ENCODE data around the gene TIPARP.
"Not testable (repeated sequence)": the region's sequence is repeated elsewhere in the genome, so short reads cannot be mapped to it uniquely, and the experiment has no call there.

The TIPARP gene

GRCh38 chr3:156740581-156740980 lies 66.2 kb downstream of the TIPARP start:
- not testable (repeated sequence) for DNase-seq (ENCODE audit: low spot score)

DNA sequence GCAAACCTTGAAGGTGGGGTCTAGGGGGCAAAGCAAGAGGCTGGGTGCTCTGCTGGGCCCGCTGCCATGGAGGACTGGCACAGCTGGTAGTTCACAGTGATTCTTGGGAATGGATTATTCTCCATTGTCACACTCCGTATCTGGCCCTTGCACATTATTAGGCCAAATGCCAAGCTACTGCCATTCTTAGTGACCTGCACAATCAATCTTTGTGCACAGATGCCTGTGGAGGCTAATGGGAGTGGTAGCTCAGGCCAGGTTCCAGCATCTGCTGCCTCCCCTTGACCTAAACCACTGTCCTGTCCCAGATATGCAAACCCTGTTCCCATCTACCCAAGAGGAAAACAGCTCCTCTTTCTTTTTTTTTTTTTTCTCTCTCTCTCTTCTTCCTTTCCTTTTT lies 67.5 kb downstream of the TIPARP start:
- DNase-seq (ENCODE audit: low spot score) = no peak

DNA sequence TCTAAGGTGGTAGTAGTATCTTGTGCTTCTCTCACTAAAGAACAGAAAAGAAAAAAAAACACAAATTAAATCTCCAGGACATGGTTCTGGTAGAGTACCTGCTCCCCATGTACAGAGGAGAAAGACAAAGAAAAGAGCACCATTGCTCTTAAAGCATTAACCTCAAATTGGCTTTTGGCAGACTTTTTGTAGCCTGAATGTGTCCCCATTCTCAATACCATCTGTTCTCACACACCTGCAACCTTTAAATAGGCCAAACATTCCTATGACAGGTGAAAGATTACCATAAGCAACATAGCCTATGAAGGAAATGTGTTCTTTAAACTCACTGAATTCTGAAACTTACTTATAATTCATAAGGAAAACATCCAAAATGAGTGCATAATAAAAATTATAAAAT lies 68.0 kb downstream of the TIPARP start:
- no peak for DNase-seq (ENCODE audit: low spot score)

GRCh38 chr3:156743859-156744258 lies 69.5 kb downstream of the TIPARP start:
- DNase-seq (ENCODE audit: low spot score) = no peak

- DNase-seq (ENCODE audit: low spot score) = no peak
Measured at GRCh38 chr3:156744631-156745030, 70.2 kb downstream of the TIPARP start.

GRCh38 chr3:156745766-156746165 lies 71.4 kb downstream of the TIPARP start:
- DNase-seq (ENCODE audit: low spot score) = no peak

- DNase-seq (ENCODE audit: low spot score) = no peak
Measured at GRCh38 chr3:156747046-156747445, 72.7 kb downstream of the TIPARP start.

- DNase-seq (ENCODE audit: low spot score) = no peak
Measured at GRCh38 chr3:156749244-156749643, 74.9 kb downstream of the TIPARP start.

DNA sequence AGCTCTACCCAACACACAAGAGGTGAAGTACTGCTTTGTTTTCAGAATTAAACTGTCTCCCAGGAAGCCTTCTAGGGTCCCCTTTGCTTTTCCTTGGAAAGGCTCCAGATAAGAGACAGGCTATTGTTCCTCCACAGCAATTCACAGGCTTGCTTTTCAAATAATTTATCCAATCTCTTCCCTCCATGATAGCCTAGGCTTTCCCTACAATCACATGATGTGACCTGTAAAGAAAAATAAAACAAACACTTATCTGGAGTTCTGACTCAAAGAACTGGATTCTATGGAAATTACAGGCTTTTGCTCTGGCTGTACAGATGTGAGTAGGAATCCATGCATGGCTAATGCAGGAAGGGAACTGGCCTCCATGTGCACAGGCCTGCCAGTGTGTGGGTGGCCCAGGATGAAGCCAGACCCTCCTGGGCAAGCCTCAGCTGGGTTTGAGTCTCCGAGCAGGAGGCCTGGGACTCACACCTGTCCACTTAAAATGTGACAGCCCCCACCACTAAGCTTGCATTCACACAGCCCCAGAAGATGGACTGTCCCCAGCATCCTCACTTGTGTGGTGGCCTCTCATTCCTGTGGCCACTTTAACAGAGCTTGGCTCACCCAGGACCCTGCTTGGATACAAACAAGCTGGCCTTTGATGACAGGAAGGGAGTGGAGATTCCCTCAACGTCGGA lies 75.9 kb downstream of the TIPARP start:
- no peak for DNase-seq (ENCODE audit: low spot score)

DNA sequence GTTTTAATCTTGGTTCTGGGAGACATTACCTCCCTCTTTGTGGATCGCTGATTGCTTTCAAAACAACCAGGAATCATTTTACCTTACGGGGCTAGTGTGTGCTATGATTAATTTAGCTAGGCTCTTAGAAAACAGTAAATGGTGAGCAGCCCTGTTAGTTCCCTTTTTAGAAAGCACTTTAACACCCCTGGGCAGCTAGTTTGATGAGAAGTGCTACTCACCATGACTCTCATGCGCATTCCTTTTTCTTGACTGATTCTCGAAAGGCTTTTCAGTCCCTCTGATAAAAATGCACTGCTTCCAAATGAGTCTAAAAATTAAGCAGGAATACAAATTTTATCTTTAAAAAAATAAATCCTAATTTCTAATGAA lies 76.5 kb downstream of the TIPARP start:
- no peak for DNase-seq (ENCODE audit: low spot score)

DNA sequence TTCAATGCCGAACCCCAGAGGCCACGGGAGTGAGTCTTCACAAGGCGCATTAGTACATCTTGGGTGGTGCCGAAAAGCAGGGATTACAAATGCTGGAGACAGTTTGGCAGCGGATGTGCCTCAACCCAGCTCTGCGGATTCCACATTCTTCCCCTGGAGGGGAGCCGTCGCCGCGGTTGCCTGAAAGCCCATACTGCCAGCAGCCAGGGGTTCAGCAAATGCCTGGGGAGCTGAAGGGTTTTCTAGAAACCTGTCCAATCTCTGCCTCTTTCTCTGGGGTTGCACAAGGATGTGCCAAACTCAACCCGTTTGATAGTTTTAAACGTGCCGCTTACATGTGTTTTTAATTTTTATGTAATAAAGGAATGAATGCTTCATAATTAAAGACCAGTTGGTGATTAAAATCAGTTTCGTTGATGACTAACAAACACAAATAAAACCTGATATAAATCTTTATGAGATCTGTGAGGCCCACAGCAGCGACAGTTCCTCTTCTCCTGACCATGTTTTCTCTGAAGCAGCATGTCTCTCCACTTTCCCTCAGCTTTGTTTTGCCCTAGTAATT lies 77.2 kb downstream of the TIPARP start:
- DNase-seq (ENCODE audit: low spot score) = peak; percentile 15
